Suprapubic skin (tissue), 4 donors: ENCODE data around the gene CCDC57. TPM values are rescaled to one million over a fixed set of nuclear protein-coding genes. Genes with fewer than 3 reads are reported as not detected.
"Not testable (repeated sequence)": the region's sequence is repeated elsewhere in the genome, so short reads cannot be mapped to it uniquely, and the experiment has no call there.

Experiments used
- DNase-seq, 2 donors: peaks; one replicate each; pipeline ENCODE4 v3.0.0-alpha.2; 2019; ENCODE audit warnings: low spot score in 2 of 2
- H3K27ac ChIP-seq: fragments of 200-600 bp; sonication (generic); one replicate; pipeline ENCODE4 v1.5.1; 2019
- H3K27me3 ChIP-seq: fragments of 200-600 bp; sonication (generic); one replicate; pipeline ENCODE4 v1.5.1; 2019
- H3K36me3 ChIP-seq: fragments of 200-600 bp; sonication (generic); one replicate; pipeline ENCODE4 v1.5.1; 2019
- H3K4me1 ChIP-seq: fragments of 200-600 bp; sonication (generic); one replicate; pipeline ENCODE4 v1.5.1; 2019
- H3K4me3 ChIP-seq: fragments of 200-600 bp; sonication (generic); one replicate; pipeline ENCODE4 v1.5.1; 2019; ENCODE audit warnings: mild to moderate bottlenecking
- H3K9me3 ChIP-seq: fragments of 200-600 bp; sonication (generic); one replicate; pipeline ENCODE4 v1.5.1; 2019
- EP300 ChIP-seq: sonication (generic); formaldehyde crosslinking; IDR thresholded peaks from one replicate; pipeline ENCODE4 v1.6.1; 2017; ENCODE audit warnings: antibody characterized with exemption
- POLR2A ChIP-seq, 2 donors: fragments of 450-650 bp; IDR thresholded peaks; one replicate each; pipeline ENCODE4 v1.6.1; 2017; ENCODE audit warnings: antibody characterized with exemption in 2 of 2, mild to moderate bottlenecking in 2 of 2, moderate library complexity in 2 of 2
- POLR2AphosphoS5 ChIP-seq, 3 donors: sonication (generic); formaldehyde crosslinking; IDR thresholded peaks; one replicate each; pipeline ENCODE4 v1.6.1; 2017; ENCODE audit warnings: antibody characterized with exemption in 3 of 3
- WGBS: methylation state at CpG from one replicate; pipeline ENCODE4 v1.1.5; 2018; 5-methylcytosine and 5-hydroxymethylcytosine counted together
- total RNA-seq, 4 donors: library from RNA; depleted of rRNA; stranded (reverse); fragments of >200 nt; gene quantifications; one replicate each; pipeline ENCODE4 v1.1.0, GENCODE V29; 2016
- TF ChIP-seq, protein P1 (sequence below), 2 donors: fragments of 200-600 bp in 1 of 2; fragments of 450-650 bp in 1 of 2; sonication (generic) in 1 of 2; IDR thresholded peaks; one replicate each; pipeline ENCODE4 v1.5.1; 2016 to 2019; ENCODE audit warnings: antibody characterized with exemption in 2 of 2, mild to moderate bottlenecking in 1 of 2, moderate library complexity in 1 of 2

CCDC57 gene
- total RNA-seq, 4 donors from 2014 or later = 16.1 to 29.8 (median 20.3) TPM

DNA sequence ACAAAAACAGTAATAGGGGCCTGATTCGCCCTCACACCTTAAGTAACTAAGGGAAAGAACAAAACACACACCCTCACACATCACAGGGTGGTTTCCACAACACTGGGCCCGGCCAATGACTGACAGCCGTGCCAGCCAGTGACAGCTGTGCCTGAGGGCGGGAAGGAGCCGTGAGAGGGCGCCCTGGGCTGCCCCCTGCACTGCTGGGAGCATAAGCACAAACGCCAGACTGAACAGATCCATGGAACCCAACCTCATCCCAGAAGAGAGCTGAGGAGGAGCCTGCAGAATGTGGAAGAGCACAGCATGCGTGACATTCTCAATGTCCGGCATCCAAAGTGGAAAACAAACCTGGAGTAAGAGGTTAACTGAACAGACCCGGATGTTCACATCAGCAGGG lies 44.8 kb upstream of the CCDC57 start:
- Histone ChIP-seq H3K27ac (no peak overlapping the region), H3K4me1 (peaks cover 4% of the 10 kb centered on the region), H3K36me3 (peaks cover 96% of the 10 kb centered on the region), H3K27me3 (no peaks in the 10 kb centered on the region), H3K4me3 (no peak overlapping the region), H3K9me3 (no peaks in the 10 kb centered on the region)
- TF ChIP-seq, protein P1, sequence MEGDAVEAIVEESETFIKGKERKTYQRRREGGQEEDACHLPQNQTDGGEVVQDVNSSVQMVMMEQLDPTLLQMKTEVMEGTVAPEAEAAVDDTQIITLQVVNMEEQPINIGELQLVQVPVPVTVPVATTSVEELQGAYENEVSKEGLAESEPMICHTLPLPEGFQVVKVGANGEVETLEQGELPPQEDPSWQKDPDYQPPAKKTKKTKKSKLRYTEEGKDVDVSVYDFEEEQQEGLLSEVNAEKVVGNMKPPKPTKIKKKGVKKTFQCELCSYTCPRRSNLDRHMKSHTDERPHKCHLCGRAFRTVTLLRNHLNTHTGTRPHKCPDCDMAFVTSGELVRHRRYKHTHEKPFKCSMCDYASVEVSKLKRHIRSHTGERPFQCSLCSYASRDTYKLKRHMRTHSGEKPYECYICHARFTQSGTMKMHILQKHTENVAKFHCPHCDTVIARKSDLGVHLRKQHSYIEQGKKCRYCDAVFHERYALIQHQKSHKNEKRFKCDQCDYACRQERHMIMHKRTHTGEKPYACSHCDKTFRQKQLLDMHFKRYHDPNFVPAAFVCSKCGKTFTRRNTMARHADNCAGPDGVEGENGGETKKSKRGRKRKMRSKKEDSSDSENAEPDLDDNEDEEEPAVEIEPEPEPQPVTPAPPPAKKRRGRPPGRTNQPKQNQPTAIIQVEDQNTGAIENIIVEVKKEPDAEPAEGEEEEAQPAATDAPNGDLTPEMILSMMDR (IDR thresholded peaks at IDR 0.05) = no peak
- TF ChIP-seq POLR2A (IDR thresholded peaks at IDR 0.05) = no peak
- no peak for TF ChIP-seq POLR2AphosphoS5 (IDR thresholded peaks at IDR 0.05)
- no peak for TF ChIP-seq EP300
- 58% methylated on average over 10 of the region's 10 CpGs for WGBS
- DNase-seq = no peak

DNA sequence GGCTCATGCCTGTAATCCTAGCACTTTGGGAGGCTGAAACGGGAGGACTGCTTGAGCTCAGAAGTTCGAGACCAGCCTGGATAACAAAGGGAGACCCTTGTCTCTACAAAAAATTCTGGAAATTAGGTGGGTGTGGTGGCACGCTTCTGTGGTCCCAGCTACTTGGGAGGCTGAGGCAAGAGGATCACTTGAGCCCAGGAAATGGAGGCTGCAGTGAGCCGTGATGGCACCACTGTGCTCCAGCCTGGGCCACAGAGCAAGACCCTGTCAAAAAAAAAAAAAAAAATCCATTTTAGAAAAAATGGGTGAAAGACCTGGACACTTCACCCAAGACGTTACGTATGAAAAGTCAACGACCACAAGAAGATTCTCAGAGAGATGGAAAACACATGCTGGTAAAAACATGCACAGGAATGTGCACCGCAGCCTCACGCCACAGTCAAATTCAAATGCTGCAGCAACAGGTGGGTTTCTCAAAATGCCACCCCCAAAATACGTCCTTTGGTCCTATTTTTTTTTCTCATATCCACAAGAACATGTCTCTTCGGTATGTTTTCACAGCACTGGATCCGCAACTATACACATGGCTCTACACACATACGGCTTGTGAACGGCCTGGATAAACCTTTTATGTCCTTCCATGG lies 43.7 kb upstream of the CCDC57 start:
- DNase-seq = no peak
- Histone ChIP-seq H3K4me1 (peaks cover 4% of the 10 kb centered on the region), H3K27me3 (no peaks in the 10 kb centered on the region), H3K4me3 (no peak overlapping the region), H3K36me3 (peaks cover 96% of the 10 kb centered on the region), H3K9me3 (no peaks in the 10 kb centered on the region), H3K27ac (no peak overlapping the region)
- WGBS = 91% methylated on average over 14 of the region's 14 CpGs
- TF ChIP-seq, protein P1 (IDR thresholded peaks at IDR 0.05) = no peak
- TF ChIP-seq EP300 (no peak), POLR2A (IDR thresholded peaks at IDR 0.05) (no peak), POLR2AphosphoS5 (IDR thresholded peaks at IDR 0.05) (no peak)

DNA sequence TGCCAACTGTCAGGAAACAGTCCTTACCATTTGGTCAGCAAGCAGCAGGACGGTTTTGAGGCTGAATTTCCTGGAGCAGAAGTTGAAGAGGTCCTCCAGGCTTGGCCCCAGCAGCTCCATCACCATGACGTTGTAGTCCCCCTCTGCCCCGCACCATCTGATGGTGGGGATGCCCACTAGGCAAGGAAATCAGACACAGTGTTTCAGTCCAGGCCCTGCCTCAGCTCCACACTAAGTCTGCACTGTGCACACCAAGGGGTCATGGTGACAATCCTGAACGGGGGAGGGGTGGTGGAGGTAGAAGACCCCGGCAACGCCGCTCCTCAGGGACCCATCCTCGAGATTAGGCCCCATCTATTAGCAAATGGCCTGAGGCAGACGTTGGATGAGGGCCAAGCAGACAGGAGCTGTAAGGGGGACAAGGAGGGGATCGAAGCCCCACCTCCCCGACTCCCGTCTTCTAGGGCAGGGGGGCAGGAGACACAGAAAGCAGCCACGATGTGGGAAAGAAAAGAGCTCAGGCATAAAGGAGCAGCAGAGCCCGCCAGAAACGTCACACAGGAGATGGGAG lies 42.8 kb upstream of the CCDC57 start:
- Histone ChIP-seq H3K36me3 (peaks cover 96% of the 10 kb centered on the region), H3K9me3 (no peaks in the 10 kb centered on the region), H3K27me3 (no peaks in the 10 kb centered on the region), H3K27ac (no peak overlapping the region), H3K4me1 (peaks cover 4% of the 10 kb centered on the region), H3K4me3 (no peak overlapping the region)
- peak in 1 of 2 donors; percentile 65 for DNase-seq
- TF ChIP-seq, protein P1 (IDR thresholded peaks at IDR 0.05) = no peak
- TF ChIP-seq POLR2A (IDR thresholded peaks at IDR 0.05) (no peak), EP300 (no peak), POLR2AphosphoS5 (IDR thresholded peaks at IDR 0.05) (no peak)
- 75% methylated on average over 15 of the region's 15 CpGs for WGBS

DNA sequence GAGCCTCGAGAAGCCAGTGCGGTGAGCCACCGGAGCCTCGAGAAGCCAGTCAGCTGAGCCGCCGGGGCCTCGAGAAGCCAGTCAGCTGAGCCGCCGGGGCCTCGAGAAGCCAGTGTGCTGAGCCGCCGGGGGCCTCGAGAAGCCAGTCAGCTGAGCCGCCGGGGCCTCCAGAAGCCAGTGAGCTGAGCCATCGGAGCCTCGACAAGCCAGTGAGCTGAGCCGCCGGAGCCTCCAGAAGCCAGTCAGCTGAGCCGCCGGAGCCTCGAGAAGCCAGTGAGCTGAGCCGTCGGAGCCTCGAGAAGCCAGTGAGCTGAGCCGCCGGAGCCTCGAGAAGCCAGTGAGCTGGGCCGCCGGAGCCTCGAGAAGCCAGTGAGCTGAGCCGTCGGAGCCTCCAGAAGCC lies 42.1 kb upstream of the CCDC57 start:
- H3K36me3 ChIP-seq = peaks cover 96% of the 10 kb centered on the region
- H3K27ac ChIP-seq, H3K4me1 ChIP-seq, H3K4me3 ChIP-seq, H3K9me3 ChIP-seq, DNase-seq, H3K27me3 ChIP-seq: not testable (repeated sequence)
- 95% methylated on average over 30 of the region's 33 CpGs for WGBS

DNA sequence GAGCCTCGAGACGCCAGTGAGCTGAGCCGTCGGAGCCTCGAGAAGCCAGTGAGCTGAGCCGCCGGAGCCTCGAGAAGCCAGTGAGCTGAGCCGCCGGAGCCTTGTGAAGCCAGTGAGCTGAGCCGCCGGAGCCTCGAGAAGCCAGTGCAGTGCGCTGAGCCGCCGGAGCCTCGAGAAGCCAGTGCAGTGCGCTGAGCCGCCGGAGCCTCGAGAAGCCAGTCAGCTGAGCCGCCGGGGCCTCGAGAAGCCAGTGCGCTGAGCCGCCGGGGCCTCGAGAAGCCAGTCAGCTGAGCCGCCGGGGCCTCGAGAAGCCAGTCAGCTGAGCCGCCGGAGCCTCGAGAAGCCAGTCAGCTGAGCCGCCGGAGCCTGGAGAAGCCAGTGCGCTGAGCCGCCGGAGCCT lies 41.5 kb upstream of the CCDC57 start:
- 97% methylated on average over 33 of the region's 39 CpGs for WGBS
- H3K4me1 ChIP-seq, H3K9me3 ChIP-seq, DNase-seq, H3K4me3 ChIP-seq, H3K27me3 ChIP-seq, H3K27ac ChIP-seq: not testable (repeated sequence)
- peaks cover 96% of the 10 kb centered on the region for H3K36me3 ChIP-seq

DNA sequence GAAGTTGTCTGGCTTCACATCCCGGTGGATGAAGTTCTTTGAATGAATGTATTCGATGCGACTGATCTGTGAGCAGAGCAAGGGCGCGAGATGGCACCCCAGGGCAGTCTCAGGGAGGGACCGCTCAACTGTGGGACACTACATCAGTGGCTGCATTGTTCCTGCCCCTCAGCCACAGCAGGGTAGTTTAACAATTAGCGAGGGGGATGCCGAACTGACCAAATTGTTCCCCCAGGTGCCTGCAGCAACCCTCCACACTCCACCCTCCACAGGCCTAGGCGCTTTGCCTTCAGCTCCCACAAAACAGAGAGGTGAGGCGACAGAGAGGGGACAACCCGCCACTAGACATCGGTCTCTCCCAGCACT lies 40.5 kb upstream of the CCDC57 start:
- Histone ChIP-seq H3K36me3 (peaks cover 99% of the 10 kb centered on the region), H3K9me3 (no peaks in the 10 kb centered on the region), H3K27ac (no peak overlapping the region), H3K4me3 (no peak overlapping the region), H3K27me3 (no peaks in the 10 kb centered on the region), H3K4me1 (peaks cover 4% of the 10 kb centered on the region)
- WGBS = 92% methylated on average over 7 of the region's 12 CpGs
- DNase-seq = no peak
- TF ChIP-seq, protein P1 (IDR thresholded peaks at IDR 0.05) = no peak
- no peak for TF ChIP-seq POLR2AphosphoS5 (IDR thresholded peaks at IDR 0.05)
